NB4 (cell line): ENCODE results near the gene ZNF548.

Source experiments
- CTCF ChIP-seq: IDR thresholded peaks from one replicate; pipeline ENCODE4 v1.5.1; 2012; ENCODE audit warnings: low read depth, low read length
- TF ChIP-seq, protein P1 (sequence below): IDR thresholded peaks from 2 replicates; pipeline ENCODE4 v1.6.1; 2011; ENCODE audit warnings: low read depth, low read length

- TF ChIP-seq, protein P1, sequence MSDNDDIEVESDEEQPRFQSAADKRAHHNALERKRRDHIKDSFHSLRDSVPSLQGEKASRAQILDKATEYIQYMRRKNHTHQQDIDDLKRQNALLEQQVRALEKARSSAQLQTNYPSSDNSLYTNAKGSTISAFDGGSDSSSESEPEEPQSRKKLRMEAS = no peak
- TF ChIP-seq CTCF = no peak
Observed at GRCh38 chr19:57376151-57376550, 13.5 kb upstream of the ZNF548 start.
